ENCODE results near the gene PIANP.
A peak's percentile ranks its signal among the peaks of the same experiment; 100 is the strongest.
"Not testable (repeated sequence)": the region's sequence is repeated elsewhere in the genome, so short reads cannot be mapped to it uniquely, and the experiment has no call there.

PIANP gene

DNA sequence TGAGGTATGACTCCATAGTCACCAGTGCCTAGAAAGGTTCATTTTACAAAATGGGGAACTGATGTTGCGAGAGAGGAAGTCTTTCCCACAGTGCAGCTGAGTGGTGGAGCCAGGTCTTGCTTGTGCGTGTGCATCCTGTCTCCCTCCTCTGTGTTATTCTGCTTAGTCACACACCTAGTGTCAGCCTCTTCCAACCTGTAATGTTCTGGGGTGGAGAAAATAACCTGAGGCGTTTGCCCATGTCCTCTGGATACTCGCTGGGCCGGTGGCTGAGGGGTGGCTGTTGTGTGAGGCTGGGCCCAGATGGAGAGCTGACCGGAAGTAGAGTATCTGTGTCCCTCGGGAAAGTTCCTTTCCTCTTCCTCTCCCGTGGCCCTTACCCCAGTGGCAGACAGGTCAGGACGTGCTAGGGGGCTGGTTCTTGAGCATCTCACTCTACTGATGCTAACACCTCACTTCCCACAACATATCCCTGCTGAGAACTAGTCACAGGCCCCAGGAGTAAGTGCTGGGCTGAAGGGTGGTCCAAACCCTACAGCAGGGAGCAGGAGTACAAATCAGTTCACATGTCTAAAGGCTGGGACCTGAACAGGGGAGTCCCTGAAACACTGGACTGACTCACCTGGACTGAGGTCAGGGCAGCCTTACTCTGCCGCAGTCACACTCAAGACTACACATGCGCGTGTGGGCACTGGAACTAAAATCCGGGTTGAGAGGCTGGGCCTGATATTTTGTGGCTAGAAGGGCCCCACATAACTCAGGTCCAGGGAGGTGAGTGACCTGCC is 45.3 kb upstream of the PIANP start:
- H3K27me3 ChIP-seq (ENCODE audit: control insufficient read depth, low read length) = no peaks in the 10 kb centered on the region
- peak overlapping the region; percentile 14; the same call in 1 of the 2 replicates for H3K4me3 ChIP-seq (ENCODE audit: low read length)
- no peaks in the 10 kb centered on the region; the same call in 1 of the 2 replicates for H3F3A ChIP-seq (ENCODE audit: control insufficient read depth, insufficient read depth)
- no peaks in the 10 kb centered on the region for H4K20me1 ChIP-seq (ENCODE audit: control insufficient read depth, insufficient read depth, low read depth, low read length)
- H3K9me2 ChIP-seq (replicated peaks; ENCODE audit: control insufficient read depth, low read length) = no peaks in the 10 kb centered on the region
- peaks cover 50% of the 10 kb centered on the region for H3K36me3 ChIP-seq (ENCODE audit: control insufficient read depth, low read length)
- TF ChIP-seq, protein P1, sequence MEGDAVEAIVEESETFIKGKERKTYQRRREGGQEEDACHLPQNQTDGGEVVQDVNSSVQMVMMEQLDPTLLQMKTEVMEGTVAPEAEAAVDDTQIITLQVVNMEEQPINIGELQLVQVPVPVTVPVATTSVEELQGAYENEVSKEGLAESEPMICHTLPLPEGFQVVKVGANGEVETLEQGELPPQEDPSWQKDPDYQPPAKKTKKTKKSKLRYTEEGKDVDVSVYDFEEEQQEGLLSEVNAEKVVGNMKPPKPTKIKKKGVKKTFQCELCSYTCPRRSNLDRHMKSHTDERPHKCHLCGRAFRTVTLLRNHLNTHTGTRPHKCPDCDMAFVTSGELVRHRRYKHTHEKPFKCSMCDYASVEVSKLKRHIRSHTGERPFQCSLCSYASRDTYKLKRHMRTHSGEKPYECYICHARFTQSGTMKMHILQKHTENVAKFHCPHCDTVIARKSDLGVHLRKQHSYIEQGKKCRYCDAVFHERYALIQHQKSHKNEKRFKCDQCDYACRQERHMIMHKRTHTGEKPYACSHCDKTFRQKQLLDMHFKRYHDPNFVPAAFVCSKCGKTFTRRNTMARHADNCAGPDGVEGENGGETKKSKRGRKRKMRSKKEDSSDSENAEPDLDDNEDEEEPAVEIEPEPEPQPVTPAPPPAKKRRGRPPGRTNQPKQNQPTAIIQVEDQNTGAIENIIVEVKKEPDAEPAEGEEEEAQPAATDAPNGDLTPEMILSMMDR (IDR thresholded peaks at IDR 0.05; ENCODE audit: low read depth, low read length, poor library complexity, severe bottlenecking) = no peak
- no peak for TF ChIP-seq EZH2phosphoT487 (IDR thresholded peaks at IDR 0.05; ENCODE audit: borderline replicate concordance, low read length)
- peaks cover 19% of the 10 kb centered on the region for H3K4me1 ChIP-seq (ENCODE audit: control insufficient read depth, low read length)
- H3K9me3 ChIP-seq (ENCODE audit: control insufficient read depth, insufficient read depth, low read length) = peaks cover 6% of the 10 kb centered on the region; the same call in 1 of the 2 replicates
- H3K79me2 ChIP-seq (ENCODE audit: control insufficient read depth, low read length) = no peaks in the 10 kb centered on the region
- H3K27ac ChIP-seq (ENCODE audit: low read depth, low read length) = peak overlapping the region; percentile 41
- peak overlapping the region; percentile 54 for H3K4me2 ChIP-seq (ENCODE audit: low read length)

DNA sequence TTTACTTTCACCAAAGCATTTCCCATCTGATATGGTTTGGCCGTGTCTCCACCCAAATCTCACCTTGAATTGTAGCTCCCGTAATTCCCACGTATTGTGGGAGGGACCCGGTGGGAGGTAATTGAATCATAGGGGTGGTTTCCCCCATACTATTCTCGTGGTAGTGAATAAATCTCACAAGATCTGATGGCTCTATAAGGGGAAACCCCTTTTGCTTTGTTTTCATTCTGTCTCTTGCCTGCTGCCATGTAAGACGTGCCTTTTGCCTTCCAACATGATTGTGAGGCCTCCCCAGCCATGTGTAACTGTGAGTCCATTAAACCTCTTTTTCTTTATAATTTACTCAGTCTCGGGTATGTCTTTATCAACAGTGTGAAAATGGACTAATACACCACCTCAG is 42.7 kb upstream of the PIANP start:
- H3K79me2 ChIP-seq (ENCODE audit: control insufficient read depth, low read length); H3K9me2 ChIP-seq (replicated peaks; ENCODE audit: control insufficient read depth, low read length); H3K9me3 ChIP-seq (ENCODE audit: control insufficient read depth, insufficient read depth, low read length); H4K20me1 ChIP-seq (ENCODE audit: control insufficient read depth, insufficient read depth, low read depth, low read length); H3K4me2 ChIP-seq (ENCODE audit: low read length); H3K27ac ChIP-seq (ENCODE audit: low read depth, low read length); H3F3A ChIP-seq (ENCODE audit: control insufficient read depth, insufficient read depth); H3K27me3 ChIP-seq (ENCODE audit: control insufficient read depth, low read length); H3K4me3 ChIP-seq (ENCODE audit: low read length): not testable (repeated sequence)
- Histone ChIP-seq H3K36me3 (ENCODE audit: control insufficient read depth, low read length) (peaks cover 24% of the 10 kb centered on the region), H3K4me1 (ENCODE audit: control insufficient read depth, low read length) (peaks cover 19% of the 10 kb centered on the region)

DNA sequence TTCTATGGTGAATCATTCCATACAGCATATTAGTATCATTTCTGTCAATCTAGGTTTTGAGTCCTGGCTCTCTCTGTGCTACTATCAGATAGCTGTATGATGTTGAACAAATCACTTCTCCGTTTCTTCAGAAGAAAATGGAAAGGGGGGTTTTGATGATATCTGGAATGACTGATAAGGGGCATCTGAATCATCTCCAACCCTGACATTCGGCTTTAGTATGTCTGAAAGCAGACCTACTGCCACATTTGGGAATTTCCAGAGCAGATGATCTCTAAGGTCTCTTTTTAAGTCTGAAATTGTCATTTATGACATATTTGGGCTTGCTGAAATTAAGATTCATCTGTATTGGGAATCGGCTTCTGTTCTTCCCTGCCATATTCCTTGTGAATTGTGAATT is 42.2 kb upstream of the PIANP start:
- Histone ChIP-seq H3K4me2 (ENCODE audit: low read length) (no peak overlapping the region), H3K9me2 (replicated peaks; ENCODE audit: control insufficient read depth, low read length) (no peaks in the 10 kb centered on the region), H3F3A (ENCODE audit: control insufficient read depth, insufficient read depth) (no peaks in the 10 kb centered on the region; the same call in 1 of the 2 replicates), H3K79me2 (ENCODE audit: control insufficient read depth, low read length) (no peaks in the 10 kb centered on the region), H3K4me1 (ENCODE audit: control insufficient read depth, low read length) (peaks cover 19% of the 10 kb centered on the region), H3K4me3 (ENCODE audit: low read length) (no peak overlapping the region), H3K27me3 (ENCODE audit: control insufficient read depth, low read length) (no peaks in the 10 kb centered on the region), H3K9me3 (ENCODE audit: control insufficient read depth, insufficient read depth, low read length) (peaks cover 6% of the 10 kb centered on the region; the same call in 1 of the 2 replicates), H3K36me3 (ENCODE audit: control insufficient read depth, low read length) (peaks cover 19% of the 10 kb centered on the region), H4K20me1 (ENCODE audit: control insufficient read depth, insufficient read depth, low read depth, low read length) (no peaks in the 10 kb centered on the region), H3K27ac (ENCODE audit: low read depth, low read length) (no peak overlapping the region)
- no peak for TF ChIP-seq EZH2phosphoT487 (IDR thresholded peaks at IDR 0.05; ENCODE audit: borderline replicate concordance, low read length)
- TF ChIP-seq, protein P1 (IDR thresholded peaks at IDR 0.05; ENCODE audit: low read depth, low read length, poor library complexity, severe bottlenecking) = no peak

DNA sequence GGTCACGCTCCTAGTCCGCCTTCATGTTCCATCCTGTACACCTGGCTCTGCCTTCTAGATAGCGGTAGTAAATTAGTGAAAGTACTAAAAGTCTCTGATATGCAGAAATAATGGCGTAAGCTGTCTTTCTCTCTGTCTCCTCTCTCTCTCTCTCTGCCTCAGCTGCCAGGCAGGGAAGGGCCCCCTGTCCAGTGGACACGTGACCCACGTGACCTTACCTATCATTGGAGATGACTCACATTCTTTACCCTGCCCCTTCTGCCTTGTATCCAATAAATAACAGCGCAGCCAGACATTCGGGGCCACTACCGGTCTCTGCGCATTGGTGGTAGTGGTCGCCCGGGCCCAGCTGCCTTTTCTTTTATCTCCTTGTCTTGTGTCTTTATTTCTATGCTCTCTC is 41.5 kb upstream of the PIANP start:
- H4K20me1 ChIP-seq (ENCODE audit: control insufficient read depth, insufficient read depth, low read depth, low read length); H3K9me3 ChIP-seq (ENCODE audit: control insufficient read depth, insufficient read depth, low read length); H3K27ac ChIP-seq (ENCODE audit: low read depth, low read length); H3K9me2 ChIP-seq (replicated peaks; ENCODE audit: control insufficient read depth, low read length); H3F3A ChIP-seq (ENCODE audit: control insufficient read depth, insufficient read depth); H3K27me3 ChIP-seq (ENCODE audit: control insufficient read depth, low read length); H3K4me3 ChIP-seq (ENCODE audit: low read length); H3K4me2 ChIP-seq (ENCODE audit: low read length); H3K79me2 ChIP-seq (ENCODE audit: control insufficient read depth, low read length): not testable (repeated sequence)
- peaks cover 19% of the 10 kb centered on the region for H3K4me1 ChIP-seq (ENCODE audit: control insufficient read depth, low read length)
- H3K36me3 ChIP-seq (ENCODE audit: control insufficient read depth, low read length) = peaks cover 12% of the 10 kb centered on the region
